SK-N-SH (cell line): ENCODE data around the gene ARIH2. TPM values are rescaled to one million over a fixed set of nuclear protein-coding genes. Genes with fewer than 3 reads are reported as not detected.

Experiments used
- CTCF ChIA-PET: fragments of 300-600, 350-600 bp; formaldehyde crosslinking; extraction: SDS; loops from one replicate; lab custom pipeline; 2021; lab: Yijun Ruan, JAX
- POLR2A ChIA-PET: fragments of 350-600 bp; sonication (Branson Sonifier 250); formaldehyde crosslinking; extraction: SDS; loops from one replicate; lab custom pipeline; 2020; ENCODE audit warnings: antibody characterized with exemption, inconsistent platforms; lab: Yijun Ruan, JAX
- DNase-seq: peaks from one replicate; pipeline ENCODE4 v3.0.0; 2012
- H2AFZ ChIP-seq: fragments of 200-600 bp; sonication (generic); 2 replicates; pipeline ENCODE4 v1.8.1; 2016; ENCODE audit warnings: antibody characterized with exemption, mild to moderate bottlenecking, low read depth
- H3F3A ChIP-seq: fragments of 200-600 bp; sonication (generic); replicated peaks from 2 replicates; pipeline ENCODE3; 2016; ENCODE audit warnings: antibody characterized with exemption, mild to moderate bottlenecking; ENCODE audit not compliant: insufficient read depth
- H3K27ac ChIP-seq, 2 experiments: fragments of 200-500 bp in 1 of 2; fragments of 200-600 bp in 1 of 2; sonication (Bioruptor generic) in 1 of 2; sonication (generic), shearing (Covaris generic) in 1 of 2; 2 replicates each; pipeline versions ENCODE4 v1.5.1 to v1.6.1; 2014 to 2016; ENCODE audit warnings: low read depth in 2 of 2, inconsistent platforms in 1 of 2, low read length in 1 of 2, mild to moderate bottlenecking in 1 of 2, mixed read lengths in 1 of 2
- H3K27me3 ChIP-seq: fragments of 200-600 bp; sonication (generic), shearing (Covaris generic); 2 replicates; pipeline ENCODE4 v1.6.1; 2016; ENCODE audit warnings: mixed run types; ENCODE audit not compliant: insufficient read depth
- H3K36me3 ChIP-seq, 2 experiments: fragments of 200-500 bp in 1 of 2; fragments of 200-600 bp in 1 of 2; sonication (Bioruptor generic) in 1 of 2; sonication (generic) in 1 of 2; replicated peaks in 1 of 2; 2 replicates each; pipeline versions ENCODE3 to v1.5.1; 2014 to 2016; ENCODE audit warnings: low read length in 1 of 2, mild to moderate bottlenecking in 1 of 2; ENCODE audit not compliant: insufficient read depth in 2 of 2, control insufficient read depth in 1 of 2
- H3K4me1 ChIP-seq, 2 experiments: fragments of 200-500 bp in 1 of 2; fragments of 200-600 bp in 1 of 2; sonication (Bioruptor generic) in 1 of 2; sonication (generic), shearing (Covaris generic) in 1 of 2; 2 replicates each; pipeline versions ENCODE4 v1.5.1 to v1.6.1; 2014 to 2016; ENCODE audit warnings: low read depth in 1 of 2, low read length in 1 of 2, mixed run types in 1 of 2; ENCODE audit not compliant: insufficient read depth in 2 of 2, control insufficient read depth in 1 of 2
- H3K4me2 ChIP-seq: fragments of 200-600 bp; sonication (generic), shearing (Covaris generic); 2 replicates; pipeline ENCODE4 v1.6.1; 2017; ENCODE audit warnings: mixed run types
- H3K4me3 ChIP-seq, 2 experiments: fragments of 200-500 bp in 1 of 2; fragments of 200-600 bp in 1 of 2; sonication (Bioruptor generic) in 1 of 2; sonication (generic), shearing (Covaris generic) in 1 of 2; 2 replicates each; pipeline versions ENCODE4 v1.5.1 to v1.8.1; 2014 to 2016; ENCODE audit warnings: low read depth in 2 of 2, inconsistent platforms in 1 of 2, low read length in 1 of 2, mild to moderate bottlenecking in 1 of 2, mixed read lengths in 1 of 2, moderate library complexity in 1 of 2
- H3K79me2 ChIP-seq: fragments of 200-600 bp; sonication (generic); 2 replicates; pipeline ENCODE4 v1.8.1; 2017; ENCODE audit warnings: mild to moderate bottlenecking; ENCODE audit not compliant: insufficient read depth
- H3K9ac ChIP-seq: fragments of 200-600 bp; sonication (generic); 2 replicates; pipeline ENCODE4 v1.6.1; 2017; ENCODE audit warnings: mixed run types
- H3K9me2 ChIP-seq: fragments of 200-600 bp; sonication (generic); 2 replicates; pipeline ENCODE4 v1.6.1; 2017; ENCODE audit warnings: mixed run types
- H3K9me3 ChIP-seq: fragments of 200-600 bp; sonication (generic); 2 replicates; pipeline ENCODE4 v1.6.1; 2017; ENCODE audit warnings: mixed run types, mild to moderate bottlenecking, moderate library complexity
- H4K20me1 ChIP-seq: fragments of 200-600 bp; sonication (generic); 2 replicates; pipeline ENCODE4 v1.6.1; 2017; ENCODE audit warnings: mild to moderate bottlenecking, mixed run types; ENCODE audit not compliant: insufficient read depth
- CHD2 ChIP-seq: fragments of 150-350 bp; IDR thresholded peaks from 2 replicates; pipeline ENCODE4 v1.6.1; 2018; ENCODE audit warnings: low read length; ENCODE audit not compliant: partially characterized antibody
- ELF1 ChIP-seq: IDR thresholded peaks from 2 replicates; pipeline ENCODE4 v1.4.0; 2012
- EP300 ChIP-seq, 2 experiments: IDR thresholded peaks; 2 replicates each; pipeline versions ENCODE4 v1.4.0 to v1.6.1; 2012; ENCODE audit warnings: borderline replicate concordance in 1 of 2, low read depth in 1 of 2, low read length in 1 of 2
- EZH2phosphoT487 ChIP-seq: fragments of 200-600 bp; sonication (generic); IDR thresholded peaks from 2 replicates; pipeline ENCODE4 v1.6.1; 2017; ENCODE audit warnings: low read depth, mixed run types, mild to moderate bottlenecking, antibody characterized with exemption, moderate library complexity, borderline replicate concordance
- FOSL2 ChIP-seq: IDR thresholded peaks from 2 replicates; pipeline ENCODE4 v1.4.0; 2012; ENCODE audit warnings: low read depth, mild to moderate bottlenecking, moderate library complexity, borderline replicate concordance
- FOXJ3 ChIP-seq: sonication (generic); formaldehyde crosslinking; IDR thresholded peaks from 2 replicates; pipeline ENCODE4 v1.5.1; 2020; ENCODE audit warnings: mild to moderate bottlenecking, missing genetic modification reagents
- FOXM1 ChIP-seq: IDR thresholded peaks from 2 replicates; pipeline ENCODE4 v1.4.0; 2012; ENCODE audit warnings: low read depth, mild to moderate bottlenecking
- GABPA ChIP-seq: IDR thresholded peaks from 2 replicates; pipeline ENCODE4 v1.4.0; 2012; ENCODE audit warnings: low read depth, mild to moderate bottlenecking
- GATA2 ChIP-seq: sonication (generic); formaldehyde crosslinking; IDR thresholded peaks from 2 replicates; pipeline ENCODE4 v1.5.0; 2020; ENCODE audit warnings: mild to moderate bottlenecking, missing genetic modification reagents
- JUND ChIP-seq: IDR thresholded peaks from 2 replicates; pipeline ENCODE4 v1.4.0; 2012
- MEF2A ChIP-seq: IDR thresholded peaks from 2 replicates; pipeline ENCODE4 v1.4.0; 2012; ENCODE audit warnings: low read depth, borderline replicate concordance
- MXI1 ChIP-seq: IDR thresholded peaks from 2 replicates; pipeline ENCODE4 v1.6.1; 2012; ENCODE audit warnings: mild to moderate bottlenecking, low read depth, low read length, improper control_type of control experiment
- NFIC ChIP-seq: IDR thresholded peaks from 2 replicates; pipeline ENCODE4 v1.4.0; 2012; ENCODE audit warnings: borderline replicate concordance
- NRF1 ChIP-seq: IDR thresholded peaks from 2 replicates; pipeline ENCODE4 v1.6.1; 2012; ENCODE audit warnings: low read depth, mild to moderate bottlenecking, low read length
- POLR2AphosphoS5 ChIP-seq: IDR thresholded peaks from 2 replicates; pipeline ENCODE4 v1.6.1; 2012; ENCODE audit warnings: low read depth, low read length
- RAD21 ChIP-seq: IDR thresholded peaks from 2 replicates; pipeline ENCODE4 v1.6.1; 2012; ENCODE audit warnings: mild to moderate bottlenecking, low read length
- RCOR1 ChIP-seq: fragments of 150-350 bp; IDR thresholded peaks from 2 replicates; pipeline ENCODE4 v1.6.1; 2017; ENCODE audit warnings: antibody characterized with exemption, low read length
- RFX5 ChIP-seq: IDR thresholded peaks from 2 replicates; pipeline ENCODE4 v1.6.1; 2012; ENCODE audit warnings: mild to moderate bottlenecking, improper control_type of control experiment, low read length
- RXRA ChIP-seq: IDR thresholded peaks from 2 replicates; pipeline ENCODE4 v1.4.0; 2012; ENCODE audit warnings: low read depth, mild to moderate bottlenecking, borderline replicate concordance
- SMC3 ChIP-seq: IDR thresholded peaks from 2 replicates; pipeline ENCODE4 v1.6.1; 2012; ENCODE audit warnings: low read depth, low read length, improper control_type of control experiment
- TCF12 ChIP-seq: IDR thresholded peaks from 2 replicates; pipeline ENCODE4 v1.4.0; 2012
- TEAD4 ChIP-seq: IDR thresholded peaks from 2 replicates; pipeline ENCODE4 v1.4.0; 2012; ENCODE audit warnings: mild to moderate bottlenecking, borderline replicate concordance; ENCODE audit not compliant: insufficient read depth
- WGBS: methylation state at CpG from one replicate; pipeline ENCODE4 v1.1.6; 2017; ENCODE audit warnings: low lambda C conversion rate; 5-methylcytosine and 5-hydroxymethylcytosine counted together
- polyA plus RNA-seq, 3 experiments: library from polyadenylated mRNA; depleted of rRNA; stranded (reverse); fragments of >200 nt; gene quantifications; 2 replicates each; pipeline ENCODE4 v1.2.3, GENCODE V29; 2012
- TF ChIP-seq, protein P1 (sequence below): IDR thresholded peaks from 2 replicates; pipeline ENCODE4 v1.4.0; 2012; ENCODE audit warnings: low read depth, borderline replicate concordance
- TF ChIP-seq, protein P2 (sequence below): fragments of 200-600 bp; sonication (generic); IDR thresholded peaks from 2 replicates; pipeline ENCODE4 v1.6.1; 2017; ENCODE audit warnings: antibody characterized with exemption, mild to moderate bottlenecking, moderate library complexity
- TF ChIP-seq, protein P3 (sequence below): IDR thresholded peaks from 2 replicates; pipeline ENCODE4; 2012
- TF ChIP-seq, protein P4 (sequence below): IDR thresholded peaks from 2 replicates; pipeline ENCODE4 v1.4.0; 2012; ENCODE audit warnings: low read depth

ARIH2 gene
- polyA plus RNA-seq, 1 of the 3 experiments (the other 2 are of a cell fraction): 69.7 TPM

DNA sequence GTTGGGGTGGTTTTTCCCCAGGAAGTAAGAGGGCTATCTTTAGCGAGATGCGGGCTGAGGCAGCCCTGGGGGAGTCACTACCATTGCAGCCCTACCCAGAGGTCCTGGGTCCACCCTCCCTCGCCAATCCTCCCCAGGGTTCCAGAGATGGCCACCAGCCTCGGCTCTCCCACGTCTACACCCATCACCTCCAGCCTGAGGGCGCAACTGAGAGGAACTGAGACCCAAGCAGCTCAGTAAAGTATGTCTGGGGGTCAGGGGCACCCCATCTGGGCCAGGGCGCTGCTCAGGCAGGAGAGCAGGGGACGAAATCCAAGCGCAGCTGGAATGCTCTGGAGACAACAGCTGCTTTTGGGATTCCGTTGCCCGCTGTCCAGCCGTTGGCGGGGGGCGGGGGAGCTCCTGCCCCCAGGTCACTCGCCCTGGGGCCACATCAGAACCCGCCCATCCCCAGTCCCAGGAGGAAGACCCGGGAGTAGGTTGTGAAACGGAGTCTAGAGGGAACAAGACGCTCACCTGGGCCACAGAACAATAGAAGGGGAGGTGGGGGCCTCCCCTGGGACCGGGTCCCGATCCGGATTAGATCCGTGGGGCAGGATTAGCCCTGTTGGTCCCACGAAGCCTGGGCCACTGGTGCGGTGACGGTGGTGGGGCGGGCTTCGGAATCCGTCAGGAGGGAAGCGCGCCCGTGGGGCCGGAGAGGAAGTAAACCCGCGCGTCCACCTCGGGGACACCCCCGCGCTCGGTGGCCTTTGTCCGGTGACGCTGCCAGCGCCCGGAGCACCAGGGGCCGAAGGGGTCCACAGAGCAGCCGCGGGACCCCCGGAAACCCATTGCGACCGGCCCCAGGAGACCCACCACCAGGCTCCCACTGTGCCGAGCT lies 101.9 kb downstream of the ARIH2 start (continued):
- TF ChIP-seq POLR2AphosphoS5: 0 out of 2 replicates have a peak, but pooled peaks have one; percentile 9
- TF ChIP-seq, all 33 proteins: peak for 2

DNA sequence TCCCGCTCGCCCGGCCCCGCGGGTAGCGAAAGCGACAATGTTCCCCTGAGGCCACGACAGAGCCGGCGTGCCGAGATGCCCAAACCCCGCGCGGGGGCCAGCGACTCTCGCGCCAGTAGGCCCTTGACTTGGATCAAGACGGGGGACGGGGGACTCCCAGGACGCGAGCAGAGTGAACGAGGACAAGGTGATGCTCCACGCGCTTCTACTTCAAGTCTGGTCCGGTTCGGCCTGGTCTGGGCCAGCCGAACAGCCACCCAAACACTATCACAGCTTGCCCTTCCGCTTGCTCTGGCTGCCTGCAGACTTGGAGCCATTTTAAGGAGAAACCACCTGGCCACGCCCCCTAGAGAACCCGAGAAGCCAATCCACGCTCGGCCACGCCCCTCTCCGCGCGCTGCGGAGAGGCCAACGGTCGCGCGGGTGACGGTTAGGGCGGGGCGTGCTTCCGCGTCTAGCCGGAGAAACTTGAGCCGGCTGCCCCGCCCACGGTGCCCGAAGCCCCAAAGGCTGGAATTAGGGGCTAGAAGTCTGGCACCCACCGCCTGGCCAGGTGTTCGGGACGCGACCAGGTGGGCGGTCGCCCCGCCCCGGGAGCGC lies 102.7 kb downstream of the ARIH2 start:
- Histone ChIP-seq H3K4me3 (peak overlapping the region; percentile 87 to 94), H3F3A (peaks cover 38% of the 10 kb centered on the region), H3K27ac (peak overlapping the region; percentile 99), H2AFZ (peak overlapping the region; percentile 92), H3K79me2 (peaks cover 74% of the 10 kb centered on the region), H3K4me1 (peaks cover 0 to 38% of the 10 kb centered on the region in 2 experiments; a peak in 1 of 4 replicates), H3K9me2 (no peaks in the 10 kb centered on the region), H3K9me3 (no peaks in the 10 kb centered on the region), H3K27me3 (no peaks in the 10 kb centered on the region), H3K9ac (peak overlapping the region; percentile 99), H3K4me2 (peak overlapping the region; percentile 97), H3K36me3 (peaks cover 30 to 33% of the 10 kb centered on the region in 2 experiments), H4K20me1 (no peaks in the 10 kb centered on the region)
- DNase-seq: peak; percentile 97
- WGBS: 0% methylated on average over 14 of the region's 60 CpGs
- ChIA-PET CTCF (interaction anchor here (0.8 to 14.2 kb wide), 22 partner anchors 9 to 428 kb away, joined by 3 to 114 read pairs (median 5); partner anchors contain the start of genes KLHDC8B, LAMB2, P4HTM and QRICH1), POLR2A (interaction anchor here (0.7 to 4.6 kb wide), 12 partner anchors 7 to 337 kb away, joined by 3 to 80 read pairs (median 4); partner anchors contain the start of genes GPX1, IMPDH2, IP6K2 and PRKAR2A)
- TF ChIP-seq FOXJ3: no peak
- no peak for TF ChIP-seq SMC3
- TF ChIP-seq GABPA: peak; percentile 10; the same call in 1 of the 2 replicates
- TF ChIP-seq FOSL2: no peak
- no peak for TF ChIP-seq RXRA
- TF ChIP-seq FOXM1: 0 out of 2 replicates have a peak, but pooled peaks have one; percentile 12
- no peak for TF ChIP-seq EP300 (IDR thresholded peaks at IDR 0.05; ENCODE audit: borderline replicate concordance in 1 of 2, low read depth in 1 of 2, low read length in 1 of 2)
- TF ChIP-seq POLR2AphosphoS5: peak; percentile 100
- TF ChIP-seq MEF2A: no peak
- no peak for TF ChIP-seq RCOR1
- no peak for TF ChIP-seq RAD21
- TF ChIP-seq, protein P1, sequence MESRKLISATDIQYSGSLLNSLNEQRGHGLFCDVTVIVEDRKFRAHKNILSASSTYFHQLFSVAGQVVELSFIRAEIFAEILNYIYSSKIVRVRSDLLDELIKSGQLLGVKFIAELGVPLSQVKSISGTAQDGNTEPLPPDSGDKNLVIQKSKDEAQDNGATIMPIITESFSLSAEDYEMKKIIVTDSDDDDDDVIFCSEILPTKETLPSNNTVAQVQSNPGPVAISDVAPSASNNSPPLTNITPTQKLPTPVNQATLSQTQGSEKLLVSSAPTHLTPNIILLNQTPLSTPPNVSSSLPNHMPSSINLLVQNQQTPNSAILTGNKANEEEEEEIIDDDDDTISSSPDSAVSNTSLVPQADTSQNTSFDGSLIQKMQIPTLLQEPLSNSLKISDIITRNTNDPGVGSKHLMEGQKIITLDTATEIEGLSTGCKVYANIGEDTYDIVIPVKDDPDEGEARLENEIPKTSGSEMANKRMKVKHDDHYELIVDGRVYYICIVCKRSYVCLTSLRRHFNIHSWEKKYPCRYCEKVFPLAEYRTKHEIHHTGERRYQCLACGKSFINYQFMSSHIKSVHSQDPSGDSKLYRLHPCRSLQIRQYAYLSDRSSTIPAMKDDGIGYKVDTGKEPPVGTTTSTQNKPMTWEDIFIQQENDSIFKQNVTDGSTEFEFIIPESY: no peak
- TF ChIP-seq, protein P2, sequence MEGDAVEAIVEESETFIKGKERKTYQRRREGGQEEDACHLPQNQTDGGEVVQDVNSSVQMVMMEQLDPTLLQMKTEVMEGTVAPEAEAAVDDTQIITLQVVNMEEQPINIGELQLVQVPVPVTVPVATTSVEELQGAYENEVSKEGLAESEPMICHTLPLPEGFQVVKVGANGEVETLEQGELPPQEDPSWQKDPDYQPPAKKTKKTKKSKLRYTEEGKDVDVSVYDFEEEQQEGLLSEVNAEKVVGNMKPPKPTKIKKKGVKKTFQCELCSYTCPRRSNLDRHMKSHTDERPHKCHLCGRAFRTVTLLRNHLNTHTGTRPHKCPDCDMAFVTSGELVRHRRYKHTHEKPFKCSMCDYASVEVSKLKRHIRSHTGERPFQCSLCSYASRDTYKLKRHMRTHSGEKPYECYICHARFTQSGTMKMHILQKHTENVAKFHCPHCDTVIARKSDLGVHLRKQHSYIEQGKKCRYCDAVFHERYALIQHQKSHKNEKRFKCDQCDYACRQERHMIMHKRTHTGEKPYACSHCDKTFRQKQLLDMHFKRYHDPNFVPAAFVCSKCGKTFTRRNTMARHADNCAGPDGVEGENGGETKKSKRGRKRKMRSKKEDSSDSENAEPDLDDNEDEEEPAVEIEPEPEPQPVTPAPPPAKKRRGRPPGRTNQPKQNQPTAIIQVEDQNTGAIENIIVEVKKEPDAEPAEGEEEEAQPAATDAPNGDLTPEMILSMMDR: no peak
- no peak for TF ChIP-seq EZH2phosphoT487
- peak; percentile 56; the same call in 1 of the 2 replicates for TF ChIP-seq RFX5
- TF ChIP-seq JUND: no peak
- TF ChIP-seq ELF1: peak; percentile 69
- TF ChIP-seq, protein P3, sequence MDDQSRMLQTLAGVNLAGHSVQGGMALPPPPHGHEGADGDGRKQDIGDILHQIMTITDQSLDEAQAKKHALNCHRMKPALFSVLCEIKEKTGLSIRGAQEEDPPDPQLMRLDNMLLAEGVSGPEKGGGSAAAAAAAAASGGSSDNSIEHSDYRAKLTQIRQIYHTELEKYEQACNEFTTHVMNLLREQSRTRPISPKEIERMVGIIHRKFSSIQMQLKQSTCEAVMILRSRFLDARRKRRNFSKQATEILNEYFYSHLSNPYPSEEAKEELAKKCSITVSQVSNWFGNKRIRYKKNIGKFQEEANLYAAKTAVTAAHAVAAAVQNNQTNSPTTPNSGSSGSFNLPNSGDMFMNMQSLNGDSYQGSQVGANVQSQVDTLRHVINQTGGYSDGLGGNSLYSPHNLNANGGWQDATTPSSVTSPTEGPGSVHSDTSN: 0 out of 2 replicates have a peak, but pooled peaks have one; percentile 6
- TF ChIP-seq TCF12: no peak; the same call in 1 of the 2 replicates
- no peak for TF ChIP-seq NRF1
- peak; percentile 80 for TF ChIP-seq MXI1
- peak; percentile 71 for TF ChIP-seq CHD2
- no peak for TF ChIP-seq GATA2
- TF ChIP-seq TEAD4: no peak
- TF ChIP-seq, protein P4, sequence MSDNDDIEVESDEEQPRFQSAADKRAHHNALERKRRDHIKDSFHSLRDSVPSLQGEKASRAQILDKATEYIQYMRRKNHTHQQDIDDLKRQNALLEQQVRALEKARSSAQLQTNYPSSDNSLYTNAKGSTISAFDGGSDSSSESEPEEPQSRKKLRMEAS: peak; percentile 72
- TF ChIP-seq NFIC: no peak
